Measurements from ENCODE around the gene HOXB13. TPM values are rescaled to one million over a fixed set of nuclear protein-coding genes. Genes with fewer than 3 reads are reported as not detected.

The HOXB13 gene
- total RNA-seq, 4 donors from 2014 or later: not detected

DNA sequence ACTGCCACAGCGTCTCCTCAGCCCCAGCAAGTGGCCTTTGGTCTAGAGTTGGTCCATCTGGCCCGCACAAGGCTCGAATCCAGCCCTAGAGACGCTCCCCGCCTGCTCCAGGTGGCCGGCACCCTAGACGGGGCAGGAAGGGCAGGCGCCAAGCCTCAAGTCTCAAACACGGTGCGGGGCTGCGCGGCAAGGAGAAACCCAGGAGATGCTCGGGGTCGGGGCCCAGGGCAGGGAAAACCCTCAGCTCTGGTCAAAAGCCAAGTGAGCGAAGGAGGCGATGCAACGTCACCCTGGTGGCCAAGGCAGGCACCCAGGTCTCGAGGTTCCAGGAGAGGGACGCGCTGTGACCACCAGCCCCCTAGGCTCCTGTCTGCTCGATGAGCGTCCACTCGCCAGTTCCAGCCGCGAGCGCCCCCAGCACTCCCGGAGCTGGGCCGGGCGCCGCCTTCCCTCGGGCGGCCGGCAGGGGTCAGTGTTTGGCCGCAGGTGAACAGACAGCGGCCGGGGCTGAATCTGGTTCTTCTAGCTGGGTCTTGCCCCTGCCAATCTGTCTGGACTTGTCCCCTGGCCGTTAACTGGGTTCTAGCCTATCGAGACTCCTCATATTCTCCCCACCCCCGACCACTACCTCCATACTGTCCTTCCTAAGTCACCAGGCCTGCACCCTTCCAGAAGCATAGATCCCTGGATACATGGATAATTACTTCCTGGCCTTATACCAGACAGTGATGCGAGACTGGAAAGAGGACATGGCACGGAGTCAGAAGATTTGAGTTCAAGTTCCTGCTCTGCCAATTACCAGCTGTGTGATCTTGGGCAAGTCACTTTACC is 50.2 kb downstream of the HOXB13 start:
- TF ChIP-seq POLR2A (IDR thresholded peaks at IDR 0.05; ENCODE audit: low read depth) (no peak), POLR2AphosphoS5 (IDR thresholded peaks at IDR 0.05) (no peak), EP300 (IDR thresholded peaks at IDR 0.05) (no peak)
- TF ChIP-seq, protein P1, sequence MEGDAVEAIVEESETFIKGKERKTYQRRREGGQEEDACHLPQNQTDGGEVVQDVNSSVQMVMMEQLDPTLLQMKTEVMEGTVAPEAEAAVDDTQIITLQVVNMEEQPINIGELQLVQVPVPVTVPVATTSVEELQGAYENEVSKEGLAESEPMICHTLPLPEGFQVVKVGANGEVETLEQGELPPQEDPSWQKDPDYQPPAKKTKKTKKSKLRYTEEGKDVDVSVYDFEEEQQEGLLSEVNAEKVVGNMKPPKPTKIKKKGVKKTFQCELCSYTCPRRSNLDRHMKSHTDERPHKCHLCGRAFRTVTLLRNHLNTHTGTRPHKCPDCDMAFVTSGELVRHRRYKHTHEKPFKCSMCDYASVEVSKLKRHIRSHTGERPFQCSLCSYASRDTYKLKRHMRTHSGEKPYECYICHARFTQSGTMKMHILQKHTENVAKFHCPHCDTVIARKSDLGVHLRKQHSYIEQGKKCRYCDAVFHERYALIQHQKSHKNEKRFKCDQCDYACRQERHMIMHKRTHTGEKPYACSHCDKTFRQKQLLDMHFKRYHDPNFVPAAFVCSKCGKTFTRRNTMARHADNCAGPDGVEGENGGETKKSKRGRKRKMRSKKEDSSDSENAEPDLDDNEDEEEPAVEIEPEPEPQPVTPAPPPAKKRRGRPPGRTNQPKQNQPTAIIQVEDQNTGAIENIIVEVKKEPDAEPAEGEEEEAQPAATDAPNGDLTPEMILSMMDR (IDR thresholded peaks at IDR 0.05): peak; percentile 83 to 95 (median 93)
- intact Hi-C loops (cut with DNase I): loop anchor here (5.0 kb wide), 2 partner anchors 199 to 359 kb away; no protein-coding TSS in a partner anchor

GRCh38 chr17:48676963-48677558 is 51.5 kb downstream of the HOXB13 start:
- no peak overlapping the region for H3K4me3 ChIP-seq
- no peak for TF ChIP-seq POLR2AphosphoS5 (IDR thresholded peaks at IDR 0.05)
- TF ChIP-seq, protein P1 (IDR thresholded peaks at IDR 0.05): no peak
- 75% methylated on average over 6 of the region's 6 CpGs for WGBS
- H3K27me3 ChIP-seq: peaks cover 0 to 68% (median 7%) of the 10 kb centered on the region in 4 donors
- no peak overlapping the region for H3K27ac ChIP-seq (replicated peaks in 1 of 4)
- H3K36me3 ChIP-seq: no peaks in the 10 kb centered on the region
- H3K9me3 ChIP-seq: no peaks in the 10 kb centered on the region
- intact Hi-C loops (cut with DNase I): loop anchor here (5.0 kb wide), 2 partner anchors 200 to 360 kb away; no protein-coding TSS in a partner anchor
- no peak for DNase-seq (ENCODE audit: extremely low spot score)
- peaks cover 1 to 13% (median 11%) of the 10 kb centered on the region in 4 donors for H3K4me1 ChIP-seq

More for the DNA sequence above, 50.2 kb downstream of the HOXB13 start:
- no peaks in the 10 kb centered on the region for H3K9me3 ChIP-seq
- no peak for DNase-seq (ENCODE audit: extremely low spot score)
- H3K4me3 ChIP-seq: peak overlapping the region in 1 of 4 donors; percentile 21
- 8% methylated on average over 31 of the region's 41 CpGs for WGBS
- no peaks in the 10 kb centered on the region for H3K36me3 ChIP-seq
- no peak overlapping the region for H3K27ac ChIP-seq (replicated peaks in 1 of 4)
- peaks cover 0 to 9% (median 8%) of the 10 kb centered on the region in 4 donors for H3K4me1 ChIP-seq
- H3K27me3 ChIP-seq: peaks cover 0 to 72% (median 9%) of the 10 kb centered on the region in 4 donors

Small RNA genes within 50 kb of the gene (small RNA-seq; reads per million reads assigned to genes)
- gene AC091179.2 (0 reads per million in 3 donors), gene COX6B1P2 (0 reads per million in 3 donors), gene MIR3185 (0 reads per million in 3 donors), gene RF02132 (0 reads per million in 3 donors), gene RF02133 (0 reads per million in 3 donors), gene RN7SL125P (0 reads per million in 3 donors)

Other genes with a start within 250 kb of the HOXB13 start
- not detected for gene HOXB1, start 197.7 kb downstream of the HOXB13 start, total RNA-seq
- gene HOXB2, start 183.6 kb downstream of the HOXB13 start, total RNA-seq: 10 to 100 TPM; 36.3 to 86.4 (median 63.4) TPM
- 1 to 10 TPM; 3.5 to 8.3 (median 5.0) TPM for gene HOXB4, start 150.4 kb downstream of the HOXB13 start, total RNA-seq
- gene HOXB3, start 138.5 kb downstream of the HOXB13 start, total RNA-seq: 10 to 100 TPM; 10.8 to 34.9 (median 28.7) TPM
- under 1 TPM; 0.17 to 0.83 (median 0.36) TPM for gene HOXB5, start 135.0 kb downstream of the HOXB13 start, total RNA-seq
- gene HOXB6, start 123.8 kb downstream of the HOXB13 start, total RNA-seq: 1 to 10 TPM; 2.2 to 5.4 (median 2.9) TPM
- 1 to 10 TPM in 1 of 4 donors, under 1 TPM in 3; 0.52 to 1.7 (median 0.66) TPM for gene HOXB7, start 117.7 kb downstream of the HOXB13 start, total RNA-seq
- not detected for gene HOXB8, start 113.5 kb downstream of the HOXB13 start, total RNA-seq
- not detected for gene HOXB9, start 102.4 kb downstream of the HOXB13 start, total RNA-seq
- not detected for gene PRAC1, start 6.2 kb downstream of the HOXB13 start, total RNA-seq
- not detected for gene PRAC2, start 5.6 kb downstream of the HOXB13 start, total RNA-seq
- gene TTLL6, start 88.5 kb upstream of the HOXB13 start, total RNA-seq: 1 to 10 TPM in 1 of 4 donors, under 1 TPM in 2, not detected in 1; under 0.01 to 1.1 (median 0.29) TPM
- gene CALCOCO2, start 102.3 kb upstream of the HOXB13 start, total RNA-seq: 100 to 1,000 TPM; 157 to 210 (median 183) TPM
- 10 to 100 TPM; 62.5 to 93.9 (median 72.9) TPM for gene ATP5MC1, start 164.0 kb upstream of the HOXB13 start, total RNA-seq
- gene UBE2Z, start 179.7 kb upstream of the HOXB13 start, total RNA-seq: 10 to 100 TPM; 46.4 to 76.4 (median 62.9) TPM
- 10 to 100 TPM; 80.6 to 97.1 (median 92.3) TPM for gene SNF8, start 216.1 kb upstream of the HOXB13 start, total RNA-seq
- gene GIP, start 239.8 kb upstream of the HOXB13 start, total RNA-seq: not detected

Measured in esophagus muscularis mucosa (tissue), 4 donors.